GM03348 (cell line): ENCODE measurements around the gene ERO1B.
"Not testable (repeated sequence)": the region's sequence is repeated elsewhere in the genome, so short reads cannot be mapped to it uniquely, and the experiment has no call there.

ENCODE experiments used
- DNase-seq: peaks from one replicate; pipeline ENCODE4 v3.0.0; 2012; ENCODE audit warnings: low spot score

The ERO1B gene

DNA sequence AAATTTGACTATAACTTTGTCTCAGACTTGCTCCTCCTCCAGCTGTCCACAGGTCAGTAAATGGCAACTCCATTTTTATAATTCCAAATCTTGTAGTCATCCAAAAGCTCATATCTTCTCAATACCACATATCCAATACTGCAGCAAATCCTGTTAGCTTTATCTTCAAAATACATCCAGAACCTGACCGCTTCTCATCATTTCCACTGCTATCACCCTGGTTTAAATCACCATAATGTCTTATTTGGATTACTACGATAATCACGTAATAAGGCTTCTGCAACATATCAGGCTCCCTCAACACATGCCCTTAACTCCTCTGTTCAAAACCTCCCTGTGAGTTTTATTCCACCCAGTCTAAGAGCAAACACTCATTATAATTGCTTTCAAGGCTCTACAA, 34.5 kb downstream of the ERO1B start:
- DNase-seq = no peak

DNA sequence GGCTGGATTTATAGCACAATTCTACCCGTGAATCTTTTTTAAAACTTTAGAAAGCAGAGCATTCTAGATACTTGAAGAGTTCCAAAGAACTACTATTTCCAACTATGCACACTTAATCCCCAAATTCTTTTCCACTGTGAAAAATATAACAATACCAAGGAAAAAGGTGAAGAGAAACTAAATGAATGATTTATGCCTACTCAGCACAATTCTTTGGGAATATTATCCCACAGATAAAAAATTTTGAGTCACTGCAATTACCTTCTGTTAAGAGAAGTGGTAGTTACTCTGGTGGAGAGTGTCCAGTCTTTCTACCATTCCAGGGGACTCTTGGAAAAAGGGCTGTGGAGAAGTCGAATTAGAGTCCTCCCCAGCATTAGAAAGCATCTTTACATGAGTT, 39.2 kb downstream of the ERO1B start:
- DNase-seq = no peak

DNA sequence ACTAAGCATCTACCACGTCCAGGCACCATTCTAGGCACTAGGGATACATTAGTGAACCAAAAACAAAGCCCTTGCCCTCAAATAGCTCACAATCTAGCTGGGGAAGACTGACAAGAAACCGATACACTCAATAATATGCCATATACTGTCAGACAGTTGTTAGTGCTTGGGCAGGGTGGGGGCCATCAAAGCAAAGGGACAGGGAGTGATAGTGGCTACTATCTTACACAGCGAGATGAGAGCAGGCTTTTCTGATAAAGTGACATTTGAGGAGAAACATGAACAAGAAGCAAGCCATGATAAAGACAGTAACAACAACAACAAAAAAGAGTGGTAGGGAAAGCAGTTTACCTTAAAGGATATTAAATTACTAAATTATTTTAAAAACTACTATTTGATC, 41.1 kb downstream of the ERO1B start:
- DNase-seq = no peak

DNA sequence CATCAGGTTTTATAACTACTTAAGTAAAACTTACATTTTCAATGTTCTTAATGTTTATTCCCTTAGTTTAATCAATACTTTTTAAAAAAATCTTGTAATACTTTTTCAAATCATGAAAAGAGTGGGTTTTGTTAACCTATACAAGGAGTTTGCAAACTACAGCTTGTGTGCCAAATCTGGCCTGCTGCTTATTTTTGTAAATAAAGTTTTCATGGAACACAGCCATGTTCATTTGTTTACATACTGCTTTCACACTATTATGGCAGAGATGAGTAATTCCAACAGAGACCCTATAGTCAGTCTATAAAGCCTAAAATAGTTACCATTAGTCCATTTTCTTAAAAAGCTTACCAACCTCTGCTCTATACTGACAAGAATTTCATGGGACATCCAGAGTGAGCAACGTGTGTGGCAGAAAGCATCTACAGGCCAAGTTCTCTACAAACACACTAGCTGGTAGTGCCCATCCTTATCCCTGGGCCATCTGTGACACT, 42.6 kb downstream of the ERO1B start:
- DNase-seq = no peak

DNA sequence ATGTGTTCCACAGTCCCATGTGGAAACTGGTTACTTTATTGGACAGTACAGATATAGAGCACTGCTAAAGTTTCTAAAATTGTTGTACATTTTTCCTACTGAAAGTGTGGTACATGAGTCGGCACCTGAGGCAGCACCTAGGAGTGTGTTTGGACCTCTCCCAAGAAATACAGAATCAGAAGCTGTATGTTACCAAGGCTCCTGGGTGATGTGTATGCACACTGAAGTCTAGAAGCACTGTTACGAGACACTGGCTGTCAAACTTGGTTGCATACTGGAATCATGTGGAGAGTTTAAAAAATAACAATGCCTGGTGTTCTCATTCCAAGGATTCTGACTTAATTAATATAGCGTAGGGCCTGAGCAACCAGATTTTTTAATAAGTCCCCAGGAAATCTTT, 46.6 kb downstream of the ERO1B start:
- DNase-seq = no peak

DNA sequence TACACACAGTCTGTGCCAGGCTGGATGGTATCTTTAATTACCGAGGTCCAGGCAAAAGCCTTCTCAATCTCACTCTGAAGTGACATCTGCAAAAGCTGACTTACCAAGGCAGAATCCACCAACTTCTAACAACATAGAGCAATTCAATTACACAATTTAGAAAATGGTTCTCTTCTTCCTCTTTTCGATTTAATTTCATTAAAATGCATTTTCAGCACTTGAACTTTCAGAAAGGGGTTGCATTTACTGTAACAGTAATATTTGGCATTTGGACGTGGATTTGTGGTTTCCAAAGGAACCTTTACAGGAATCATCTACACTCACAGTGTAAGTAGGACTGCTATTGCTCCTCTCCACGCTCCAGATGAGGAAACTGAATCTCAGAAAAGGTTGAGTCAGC, 53.3 kb downstream of the ERO1B start:
- no peak for DNase-seq

DNA sequence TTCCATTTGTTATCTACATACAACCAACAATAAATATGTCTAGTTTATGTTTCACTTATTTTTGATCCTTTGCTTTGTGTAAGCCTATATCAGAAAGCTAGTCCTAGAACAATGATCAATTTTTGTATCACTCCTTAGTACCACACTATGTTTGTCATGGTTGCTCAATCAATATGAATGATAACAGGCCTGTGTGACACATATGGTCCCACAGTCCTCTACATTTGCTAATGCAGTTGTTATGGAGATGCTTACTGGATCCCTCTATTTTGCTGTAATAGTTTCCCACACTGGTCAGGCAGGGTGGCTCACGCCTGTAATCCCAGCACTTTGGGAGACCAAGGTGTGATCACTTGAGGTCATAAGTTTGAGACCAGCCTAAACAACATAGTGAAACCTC, 59.1 kb downstream of the ERO1B start:
- no peak for DNase-seq

DNA sequence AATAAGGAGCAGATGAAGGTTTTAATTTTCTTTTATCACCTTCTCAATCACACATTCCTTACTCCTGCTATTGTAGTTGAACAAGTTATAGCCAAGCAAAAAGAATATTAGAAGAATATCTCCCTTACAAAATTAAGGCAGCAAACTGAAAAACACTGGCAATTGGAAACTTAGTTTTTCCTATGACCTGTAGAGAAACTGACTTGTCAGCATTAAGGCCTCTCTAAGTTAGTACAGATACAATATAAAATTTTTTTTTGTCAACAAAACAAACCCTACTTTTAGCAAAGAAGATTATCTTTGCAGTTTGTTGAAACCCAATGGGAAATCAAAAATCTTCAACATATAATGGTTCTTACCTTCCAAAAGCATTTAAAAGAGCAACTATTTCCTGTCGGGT, 61.3 kb downstream of the ERO1B start:
- DNase-seq = no peak

DNA sequence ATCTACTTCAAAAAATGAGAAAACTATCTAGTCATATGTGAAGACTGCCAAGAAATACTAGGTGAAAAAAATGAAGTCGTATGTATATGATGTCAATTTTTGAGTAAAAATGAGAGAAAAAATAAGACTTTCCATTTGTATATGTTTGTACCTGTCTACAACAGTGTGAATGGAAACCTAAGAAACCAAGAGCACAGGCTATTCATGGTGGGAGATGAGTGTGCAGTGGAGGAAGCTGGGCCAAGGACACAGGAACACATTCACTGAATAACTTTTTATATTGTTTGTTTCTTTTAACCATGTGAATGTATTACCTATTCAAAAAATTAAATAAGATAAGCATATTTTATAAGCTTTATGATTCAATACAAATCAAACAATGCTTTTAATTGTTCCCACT, 67.0 kb downstream of the ERO1B start:
- DNase-seq = no peak

DNA sequence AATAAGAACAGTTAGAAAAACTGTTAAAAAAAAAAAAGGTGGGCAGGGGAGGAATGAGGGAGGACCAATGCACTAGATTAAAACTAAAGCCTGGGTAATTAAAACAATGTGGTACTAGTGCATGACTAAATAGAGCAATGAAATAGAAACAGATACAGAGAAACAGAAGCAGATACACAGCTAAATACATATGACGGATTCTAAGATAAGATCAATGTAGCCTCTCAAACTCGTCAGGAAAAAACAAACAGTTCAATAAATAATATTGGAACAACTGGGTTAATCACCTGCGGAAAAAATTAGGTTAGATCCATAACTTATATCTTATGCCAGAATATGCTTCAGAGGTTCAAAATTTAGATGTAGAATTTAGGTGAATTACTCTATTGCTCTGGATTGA, 68.2 kb downstream of the ERO1B start:
- DNase-seq = no peak

DNA sequence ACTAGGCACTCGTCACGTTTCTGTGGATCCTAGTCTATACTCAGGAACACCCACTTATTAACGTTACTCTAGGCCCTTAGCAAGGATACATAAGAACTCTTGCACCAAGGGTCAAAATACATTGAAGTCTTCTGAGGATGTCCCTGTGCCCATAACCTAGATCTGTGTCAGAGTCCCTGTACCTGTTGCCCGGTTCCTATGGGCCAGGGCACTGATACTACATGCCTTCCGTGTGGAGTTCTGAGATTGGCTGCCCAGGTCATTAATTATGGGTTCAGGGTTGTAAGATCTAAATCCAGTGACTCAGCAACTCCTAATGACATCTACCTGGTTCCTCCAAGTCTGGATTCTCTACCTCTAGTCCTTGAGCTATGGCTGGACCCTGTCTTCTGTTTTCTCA, 69.9 kb downstream of the ERO1B start:
- DNase-seq = no peak

DNA sequence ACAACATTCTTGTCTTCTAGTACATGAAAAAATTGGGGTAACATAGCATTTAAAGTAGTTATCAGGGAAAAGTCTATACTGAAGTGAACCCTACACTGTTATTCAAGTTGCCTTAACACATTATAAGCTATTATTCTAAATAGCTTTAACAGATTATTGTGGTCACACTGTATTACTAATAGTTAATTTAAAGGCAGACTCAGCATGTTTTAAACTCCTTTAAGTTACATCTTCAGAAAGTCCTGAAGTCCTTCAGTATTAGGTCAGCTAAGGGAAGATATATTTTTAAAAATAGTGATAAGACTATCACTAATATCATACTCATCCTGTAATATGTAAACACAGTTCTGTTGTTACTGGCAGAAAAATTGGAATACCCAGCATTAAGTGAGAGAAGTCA, 72.0 kb downstream of the ERO1B start:
- no peak for DNase-seq

DNA sequence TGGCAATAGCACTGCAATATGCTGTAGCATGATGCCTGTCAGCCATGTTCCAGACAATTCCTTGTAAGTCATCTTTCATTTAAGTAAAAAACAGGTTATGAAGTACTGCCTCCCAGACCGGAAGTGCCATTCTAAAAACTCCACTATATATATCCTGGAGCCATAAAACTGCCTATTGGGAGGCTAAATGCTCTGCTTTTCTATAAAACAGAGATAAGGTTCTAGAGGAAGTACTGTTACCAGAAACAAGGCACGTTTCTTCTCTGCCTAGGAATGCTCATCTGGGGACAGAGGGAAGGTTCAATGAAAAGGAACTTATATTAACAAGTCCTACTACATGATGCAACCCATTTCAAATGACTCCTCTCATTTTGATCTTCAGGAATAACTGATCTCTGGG, 72.6 kb downstream of the ERO1B start:
- DNase-seq = no peak

DNA sequence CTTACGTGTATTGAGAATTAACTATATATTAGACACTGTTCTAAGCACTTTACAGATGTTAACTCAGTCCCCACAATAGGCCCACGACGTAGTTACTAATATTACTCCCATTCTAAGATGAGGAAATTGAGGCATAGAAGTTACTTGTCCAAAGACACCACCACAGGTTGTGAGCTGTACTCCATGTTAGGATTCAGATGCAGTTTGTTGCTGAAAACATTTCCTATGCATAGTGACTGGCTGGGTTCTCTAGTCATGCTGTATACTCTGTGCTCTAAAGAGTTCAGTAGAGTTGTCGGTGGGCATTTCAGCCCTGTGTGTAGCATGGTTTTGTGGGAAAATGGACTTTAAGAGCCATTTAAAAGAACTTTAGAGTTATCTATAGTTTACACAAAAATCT, 74.2 kb downstream of the ERO1B start:
- DNase-seq = no peak

DNA sequence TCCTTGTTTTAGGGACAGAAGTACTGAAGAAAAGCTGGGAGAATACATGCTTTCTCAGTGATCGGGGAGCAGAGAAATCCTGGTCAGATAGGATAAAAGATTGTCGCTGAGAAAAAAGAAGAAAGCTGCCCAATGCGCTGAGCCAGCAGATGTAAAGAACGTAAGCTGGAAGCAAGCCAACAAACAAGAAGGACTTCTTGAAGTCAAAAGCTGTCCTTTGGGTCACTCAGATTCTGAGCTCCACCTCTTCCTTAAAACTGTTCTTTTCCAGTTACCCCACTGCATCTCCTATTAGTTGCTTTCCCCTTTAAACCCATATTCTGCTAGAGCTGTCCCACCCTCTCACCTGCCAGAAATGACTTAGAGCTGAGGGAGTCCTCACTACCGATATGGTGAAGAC, 74.6 kb downstream of the ERO1B start:
- no peak for DNase-seq

DNA sequence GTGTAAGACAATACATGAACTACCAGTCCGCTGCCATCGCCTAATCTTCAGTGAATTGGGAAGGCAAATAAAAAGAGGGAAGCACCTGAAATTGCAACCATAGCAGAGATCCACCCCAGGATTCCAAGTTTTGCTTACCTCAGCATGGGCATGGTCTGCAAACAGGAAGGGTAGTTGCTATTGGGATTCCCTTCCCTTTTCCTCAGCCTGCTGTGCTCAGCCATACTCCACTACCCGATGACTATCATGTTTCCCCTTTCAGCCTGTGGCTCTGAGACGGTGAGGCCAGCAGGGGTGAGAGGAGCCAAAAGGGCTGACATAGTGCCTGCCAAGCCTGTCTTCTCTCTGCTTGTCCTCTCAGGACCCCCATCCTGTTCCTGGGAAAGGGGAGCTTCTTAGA, 75.2 kb downstream of the ERO1B start:
- DNase-seq = no peak

DNA sequence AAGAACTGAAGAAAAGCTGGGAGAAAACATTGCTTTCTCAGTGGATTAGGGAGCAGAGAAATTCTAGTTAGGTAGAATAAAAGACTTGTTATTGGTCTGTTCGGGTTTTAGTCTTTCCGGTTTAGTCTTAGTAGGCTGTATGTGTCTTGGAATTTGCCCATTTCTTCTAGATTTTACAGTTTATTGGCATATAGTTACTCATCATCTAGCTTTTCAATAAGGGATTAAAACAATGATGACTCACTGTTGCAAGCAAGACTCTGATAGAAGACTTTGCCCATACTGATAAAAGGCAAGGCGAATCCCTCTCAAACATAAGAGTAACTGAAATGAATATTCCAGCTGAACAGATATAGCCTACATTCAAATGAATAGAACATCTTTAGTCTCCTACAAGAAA, 77.1 kb downstream of the ERO1B start:
- DNase-seq = no peak

DNA sequence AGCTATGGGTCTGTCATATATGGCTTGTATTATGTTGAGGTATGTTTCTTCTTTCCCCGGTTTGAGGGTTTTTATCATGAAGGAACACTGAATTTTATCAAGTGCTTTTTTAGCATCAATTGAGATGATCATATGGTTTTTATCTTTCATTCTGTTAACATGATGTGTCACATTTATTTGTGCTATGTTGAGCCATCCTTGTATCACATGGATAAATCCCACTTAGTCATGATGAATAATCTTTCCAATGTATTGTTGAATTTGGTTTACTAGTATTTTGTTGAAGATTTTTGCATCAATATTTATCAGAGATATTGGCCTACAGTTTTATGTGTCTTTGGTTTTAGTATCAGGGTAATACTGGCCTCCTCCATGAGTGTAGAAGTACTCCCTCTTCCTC, 77.7 kb downstream of the ERO1B start:
- no peak for DNase-seq

DNA sequence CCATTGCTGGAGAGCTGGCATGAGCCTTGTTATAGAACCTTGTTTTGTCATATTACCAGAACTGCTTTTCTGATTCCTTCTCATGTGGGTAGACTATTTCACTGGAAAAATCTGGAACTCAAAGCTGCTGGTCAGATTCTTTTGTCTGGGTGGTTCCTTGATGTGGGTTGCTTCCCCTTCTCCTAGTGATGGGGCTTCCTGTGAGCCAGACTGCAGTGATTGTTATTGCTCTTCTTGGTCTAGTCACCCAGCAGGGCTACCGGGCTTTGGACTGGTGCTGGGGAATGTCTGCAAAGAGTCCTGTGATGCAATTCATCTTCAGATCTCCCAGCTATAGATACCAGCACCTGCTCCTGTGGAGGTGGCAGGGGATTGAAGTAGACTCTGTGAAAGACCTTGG, 80.0 kb downstream of the ERO1B start:
- no peak for DNase-seq

DNA sequence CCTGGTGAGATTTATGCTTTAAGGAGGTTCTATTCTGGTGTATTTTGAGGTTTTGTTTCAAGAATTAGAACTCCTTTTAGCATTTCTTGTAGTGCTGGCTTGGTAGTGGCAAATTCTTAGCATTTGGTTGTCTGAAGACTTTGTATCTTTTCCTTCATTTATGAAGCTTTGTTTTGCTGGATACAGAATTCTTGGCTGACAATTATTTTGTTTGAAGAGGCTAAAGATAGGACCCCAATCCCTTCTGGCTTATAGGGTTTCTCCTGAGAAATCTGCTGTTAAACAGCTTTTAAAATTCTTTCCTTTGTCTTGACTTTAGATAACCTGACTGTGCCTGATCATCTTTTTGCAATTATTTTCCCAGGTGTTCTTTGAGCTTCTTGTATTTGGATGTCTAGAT, 80.8 kb downstream of the ERO1B start:
- DNase-seq = no peak

DNA sequence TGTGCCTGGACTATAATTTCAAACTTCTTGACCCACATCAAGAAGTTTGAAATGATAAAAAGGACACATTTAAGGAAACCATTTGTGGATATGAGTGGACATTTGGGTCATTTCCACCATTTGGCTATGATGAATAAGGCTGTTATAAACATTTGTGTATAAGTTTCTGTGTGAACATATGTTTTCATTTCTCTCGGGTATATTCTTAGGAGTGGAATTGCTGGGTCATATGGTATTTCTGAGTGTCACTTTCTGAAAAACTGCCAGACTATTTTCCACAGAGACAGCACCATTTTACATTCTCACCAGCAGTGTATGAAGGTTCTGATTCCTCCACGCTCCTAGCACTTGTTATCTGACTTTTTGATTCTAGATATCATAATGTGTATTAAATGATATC, 88.6 kb downstream of the ERO1B start:
- DNase-seq = no peak

DNA sequence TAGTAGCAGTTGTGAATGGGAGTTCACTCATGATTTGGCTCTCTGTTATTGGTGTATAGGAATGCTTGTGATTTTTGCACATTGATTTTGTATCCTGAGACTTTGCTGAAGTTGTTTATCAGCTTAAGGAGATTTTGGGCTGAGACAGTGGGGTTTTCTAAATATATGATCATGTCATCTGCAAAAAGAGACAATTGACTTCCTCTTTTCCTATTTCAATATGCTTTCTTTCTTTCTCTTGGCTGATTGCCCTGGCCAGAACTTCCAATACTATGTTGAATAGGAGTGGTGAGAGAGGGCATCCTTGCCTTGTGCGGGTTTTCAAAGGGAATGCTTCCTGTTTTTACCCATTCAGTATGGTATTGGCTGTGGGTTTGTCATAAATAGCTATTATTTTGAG, 93.7 kb downstream of the ERO1B start:
- DNase-seq = not testable (repeated sequence)

DNA sequence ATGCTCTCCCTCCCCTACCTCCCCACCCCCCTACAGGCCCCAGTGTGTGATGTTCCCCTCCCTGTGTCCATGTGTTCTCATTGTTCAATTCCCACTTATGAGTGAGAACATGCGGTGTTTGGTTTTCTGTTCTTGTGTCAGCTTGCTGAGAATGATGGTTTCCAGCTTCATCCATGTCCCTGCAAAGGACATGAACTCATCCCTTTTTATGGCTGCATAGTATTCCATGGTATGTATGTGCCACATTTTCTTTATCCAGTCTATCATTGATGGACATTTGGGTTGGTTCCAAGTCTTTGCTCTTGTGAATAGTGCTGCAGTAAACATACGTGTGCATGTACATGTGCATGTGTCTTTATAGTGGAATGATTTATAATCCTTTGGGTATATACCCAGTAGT, 95.3 kb downstream of the ERO1B start:
- not testable (repeated sequence) for DNase-seq

DNA sequence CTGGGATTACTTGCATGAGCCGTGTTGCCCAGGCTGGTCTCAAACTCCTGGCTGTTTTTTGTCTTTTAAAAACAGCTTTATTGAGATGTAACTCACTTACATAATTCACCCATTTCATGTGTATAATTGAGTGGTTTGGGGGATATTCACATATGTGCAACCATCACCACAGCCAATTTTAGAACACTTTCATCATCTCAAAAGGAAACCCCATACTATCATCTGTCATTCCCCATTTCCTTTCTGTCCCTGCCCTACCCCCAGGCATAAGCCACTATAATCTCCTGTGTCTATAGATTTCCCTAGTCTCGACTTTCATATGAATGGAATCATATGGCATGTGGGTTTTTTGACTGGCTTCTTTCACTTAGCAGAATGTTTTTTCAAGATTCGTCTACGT, 96.1 kb downstream of the ERO1B start:
- DNase-seq = no peak

DNA sequence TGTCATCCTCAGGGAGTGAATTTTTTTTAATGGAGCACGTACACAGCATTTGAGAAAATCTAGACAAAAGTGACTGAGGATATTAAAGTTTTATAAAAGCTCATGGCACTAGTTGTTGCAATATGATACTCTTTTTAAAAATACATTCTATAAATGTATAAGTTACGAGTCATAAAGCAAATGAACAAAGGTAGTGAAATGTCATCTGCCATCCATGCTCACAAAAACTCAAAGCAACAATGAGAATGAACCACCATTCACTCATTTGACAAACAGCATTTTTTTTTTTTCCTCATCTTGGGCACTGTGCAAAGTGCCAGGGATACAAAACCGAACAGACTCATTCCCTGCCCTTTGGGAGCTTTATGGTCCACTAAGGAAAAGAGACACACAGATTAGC, 100.7 kb downstream of the ERO1B start:
- no peak for DNase-seq
